Superior temporal gyrus (tissue), 1 donor: ENCODE measurements around the gene COL27A1.

Experiments
- DNase-seq: peaks from one replicate; pipeline ENCODE4 v3.0.0-alpha.2; 2016; ENCODE audit errors: extremely low spot score

COL27A1 gene

DNA sequence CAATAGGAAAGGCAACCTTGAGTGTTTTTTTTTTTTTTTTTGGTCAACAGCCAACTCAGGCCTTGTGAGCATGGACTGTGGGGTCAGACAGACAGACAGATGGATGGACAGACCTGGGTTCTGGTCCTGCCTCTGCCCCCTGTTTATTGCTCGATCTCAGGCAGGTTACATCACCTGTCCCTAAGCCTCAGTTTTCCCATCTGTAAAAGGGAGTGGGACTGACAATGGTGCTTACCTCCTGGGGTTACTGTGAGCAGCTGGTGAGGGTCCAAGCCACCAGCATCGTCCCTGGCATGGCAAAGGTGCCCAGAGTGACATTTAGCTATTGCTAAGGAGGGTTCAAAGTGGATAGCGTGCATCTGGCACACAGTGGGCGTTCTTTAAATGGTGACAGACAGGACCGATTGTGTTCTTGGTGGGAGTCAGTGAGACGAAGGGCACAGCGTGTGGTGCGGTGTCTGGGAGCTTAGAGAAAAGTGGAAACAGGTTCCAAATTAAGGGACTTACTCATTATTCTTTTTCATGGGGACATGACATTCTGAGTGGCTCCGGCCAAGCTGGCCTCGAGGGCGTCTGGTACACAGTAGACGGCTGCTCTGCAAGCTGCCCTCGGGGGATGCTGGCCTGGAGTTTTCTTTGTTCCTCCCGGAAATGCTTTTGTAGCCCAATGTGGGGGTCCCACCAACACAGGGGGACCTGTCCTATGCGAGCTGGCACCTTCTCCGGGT is 72.1 kb downstream of the COL27A1 start:
- no peak for DNase-seq

DNA sequence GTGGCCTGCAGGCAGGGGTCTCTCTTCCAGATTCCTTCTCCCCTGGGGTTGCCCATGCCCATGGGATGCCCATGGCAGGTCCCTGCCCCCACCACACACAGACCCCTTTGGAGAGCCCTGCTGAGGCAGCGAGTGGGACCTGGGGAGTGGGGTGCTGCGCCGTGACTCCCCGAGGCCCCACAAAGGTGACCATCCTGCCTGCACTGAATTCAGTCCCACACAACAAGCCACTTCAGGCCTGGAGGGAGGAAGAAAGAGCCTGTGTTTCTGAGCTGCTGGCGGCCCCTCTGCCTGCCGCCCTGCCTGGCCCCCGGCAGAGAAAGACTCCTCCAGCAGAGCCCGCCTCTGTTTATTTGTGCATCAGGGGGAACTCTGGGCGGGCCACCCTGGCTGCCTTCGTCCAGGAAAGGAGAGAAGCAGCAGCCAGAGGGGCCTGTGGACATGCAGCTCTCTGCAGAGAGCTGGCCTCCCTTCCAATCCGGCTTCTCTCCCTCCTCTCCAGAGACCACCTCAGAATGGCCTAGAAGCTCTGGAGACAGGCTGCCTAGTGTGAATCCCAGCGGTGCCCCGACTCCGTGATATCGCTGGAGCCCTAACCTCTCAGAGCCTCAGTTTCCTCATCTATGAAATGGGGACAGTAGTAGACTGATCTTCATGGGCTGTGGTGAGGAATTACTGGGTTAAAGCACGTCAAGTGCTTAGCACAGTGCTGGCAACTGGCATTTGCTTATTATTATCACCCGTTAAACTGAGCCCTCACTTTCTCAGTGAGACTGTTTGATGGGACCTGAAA is 72.9 kb downstream of the COL27A1 start:
- DNase-seq = no peak

DNA sequence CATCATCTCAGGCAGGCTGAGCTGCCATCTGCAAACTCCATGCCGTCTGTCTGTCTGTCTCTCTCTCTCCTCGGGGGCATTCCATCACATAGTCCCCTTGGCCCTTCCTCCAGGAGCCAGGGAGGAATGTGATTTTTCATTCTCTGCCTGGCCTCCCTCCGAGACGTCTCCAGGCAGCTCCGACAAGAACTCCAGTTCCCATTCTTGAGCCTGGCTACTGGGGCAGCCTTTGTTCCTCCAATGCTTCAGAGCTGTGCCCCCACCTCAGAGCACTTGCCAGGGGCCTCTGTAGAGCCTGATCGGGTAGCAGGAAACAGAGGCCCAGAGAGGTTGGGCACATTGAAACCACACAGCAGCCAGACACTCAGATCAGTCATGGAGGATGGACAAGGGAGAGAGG is 74.0 kb downstream of the COL27A1 start:
- no peak for DNase-seq

DNA sequence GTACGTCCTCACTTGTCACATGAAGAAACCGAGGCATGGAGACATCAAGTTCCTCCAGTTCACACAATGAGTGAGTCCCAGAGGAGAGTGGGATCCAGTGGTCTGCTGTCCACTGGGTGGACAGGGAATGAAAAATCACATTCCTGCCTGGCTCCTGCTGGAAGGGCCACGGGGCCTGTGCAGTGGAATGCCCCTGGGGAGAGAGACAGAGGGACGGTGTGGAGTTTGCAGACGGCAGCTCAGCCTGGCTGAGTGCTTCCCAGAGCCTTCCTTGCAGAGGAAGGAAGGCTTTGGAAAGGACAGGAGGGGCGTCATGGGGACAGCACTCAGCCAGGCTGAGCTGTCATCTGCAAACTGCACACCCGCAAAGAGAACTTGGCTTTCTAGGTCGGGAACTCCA is 74.7 kb downstream of the COL27A1 start:
- DNase-seq = no peak

DNA sequence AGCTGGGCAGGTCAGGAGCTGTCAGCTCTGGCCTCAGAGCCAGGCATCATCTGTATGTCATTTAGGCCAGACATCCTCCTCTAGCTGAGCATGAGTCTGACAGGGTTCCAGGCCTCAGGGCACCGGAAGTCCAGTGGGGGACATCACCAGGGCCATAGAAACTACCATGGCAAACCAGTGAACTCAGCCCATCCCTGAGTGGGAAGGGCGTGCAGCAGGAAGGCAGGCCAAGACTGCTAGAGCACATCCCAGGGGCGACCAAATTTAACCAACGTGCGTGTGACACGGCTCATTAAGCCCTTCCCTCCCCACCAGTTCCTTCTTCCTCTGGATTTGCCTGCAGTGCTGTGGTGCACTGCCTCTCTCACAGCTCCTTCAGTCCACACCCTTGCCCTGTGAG is 75.9 kb downstream of the COL27A1 start:
- DNase-seq = no peak

DNA sequence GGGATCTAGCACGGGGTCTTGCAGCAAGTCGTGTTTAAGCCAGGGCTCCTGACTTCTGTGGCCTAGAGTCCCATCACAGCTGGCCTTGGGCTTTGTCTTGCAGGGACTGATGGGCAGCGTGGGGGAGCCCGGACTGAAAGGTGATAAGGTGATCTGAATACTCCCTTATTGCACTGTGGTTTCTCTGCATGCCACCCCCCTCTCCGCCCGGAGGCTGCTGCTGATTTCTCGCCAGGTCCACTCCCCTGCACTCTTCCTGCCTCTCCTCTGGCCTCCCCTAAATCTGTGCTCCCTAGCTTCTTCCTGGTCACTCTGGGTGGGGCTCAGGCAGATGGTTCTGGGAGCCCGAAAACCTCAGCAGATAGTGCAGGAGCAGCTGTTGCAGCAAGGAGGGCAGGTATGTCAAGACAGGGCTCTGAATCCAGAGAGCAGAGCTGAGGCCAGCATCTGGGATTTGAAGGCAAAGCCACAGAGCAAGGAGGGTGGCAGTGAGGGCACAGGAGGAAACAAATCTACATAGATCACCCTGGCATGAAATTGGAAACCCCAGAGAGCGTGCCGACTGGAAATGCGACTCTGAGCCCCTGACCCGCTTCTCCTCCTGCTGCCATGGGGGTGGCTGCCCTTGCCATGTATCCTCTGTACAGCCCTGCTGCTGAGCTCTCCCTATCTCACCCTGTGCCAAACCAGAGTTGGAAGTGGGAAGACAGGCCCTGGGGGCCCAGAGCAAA is 76.5 kb downstream of the COL27A1 start:
- no peak for DNase-seq

DNA sequence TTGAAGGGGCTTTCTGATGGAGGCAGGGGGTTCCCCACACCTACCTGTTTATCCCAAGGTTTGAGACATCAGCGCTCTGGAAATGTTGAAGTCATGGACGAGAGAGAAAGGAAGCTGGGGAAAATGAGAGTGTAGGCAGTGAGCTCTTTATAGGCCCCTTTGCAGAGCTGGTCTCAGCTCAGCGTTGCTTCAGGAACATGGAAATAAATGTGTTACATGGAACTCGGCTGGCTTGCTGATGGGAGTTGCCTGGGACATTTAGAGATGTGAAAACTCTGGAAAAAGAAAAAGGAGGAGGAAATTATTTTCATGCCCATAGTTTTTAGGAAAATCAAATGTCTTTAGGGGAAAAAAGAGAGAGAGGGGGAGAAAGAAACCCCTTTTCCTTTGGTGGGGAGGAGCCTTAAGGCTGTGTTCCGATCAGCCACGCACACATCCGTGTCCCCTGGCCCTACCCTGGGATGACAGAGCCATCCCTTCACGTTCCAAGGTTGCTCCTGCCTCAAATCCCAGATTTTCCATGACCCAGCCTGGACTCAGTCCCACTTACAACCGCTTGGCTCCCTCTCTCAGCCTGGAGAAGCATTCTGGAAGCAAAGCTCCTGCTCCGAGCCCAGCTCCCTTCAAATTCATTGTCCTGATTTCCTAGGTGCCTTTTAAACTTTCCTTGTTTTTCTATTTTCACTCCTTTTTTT is 78.3 kb downstream of the COL27A1 start:
- no peak for DNase-seq

DNA sequence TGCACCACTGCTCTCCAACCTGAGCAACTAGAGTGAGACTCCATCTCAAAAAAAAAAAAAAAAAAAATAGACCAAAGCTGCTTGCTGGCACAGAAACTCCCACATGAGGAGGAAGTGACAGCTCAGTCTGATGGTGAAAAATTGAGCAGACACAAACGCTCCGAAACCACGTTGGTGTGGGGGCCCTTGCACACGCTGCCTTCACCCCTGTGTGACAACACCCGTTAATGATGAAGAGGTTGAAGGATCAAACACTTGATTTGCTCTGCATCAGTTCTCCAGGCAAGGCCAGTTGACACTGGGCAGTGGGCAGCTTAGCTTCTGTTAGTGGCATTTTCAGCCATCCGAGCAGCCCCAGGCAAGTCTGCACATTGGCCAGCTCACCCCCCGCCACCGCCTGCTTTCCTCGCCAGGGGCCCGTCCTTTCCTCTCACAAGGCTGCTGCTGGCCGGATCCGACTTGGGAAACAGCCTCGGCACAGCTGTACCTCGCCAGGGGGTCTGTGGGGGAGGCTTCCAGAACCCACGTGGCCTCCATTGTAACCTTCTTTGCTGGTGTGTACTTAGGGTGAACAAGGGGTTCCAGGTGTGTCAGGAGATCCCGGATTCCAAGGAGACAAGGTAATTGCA is 79.8 kb downstream of the COL27A1 start:
- DNase-seq = no peak

DNA sequence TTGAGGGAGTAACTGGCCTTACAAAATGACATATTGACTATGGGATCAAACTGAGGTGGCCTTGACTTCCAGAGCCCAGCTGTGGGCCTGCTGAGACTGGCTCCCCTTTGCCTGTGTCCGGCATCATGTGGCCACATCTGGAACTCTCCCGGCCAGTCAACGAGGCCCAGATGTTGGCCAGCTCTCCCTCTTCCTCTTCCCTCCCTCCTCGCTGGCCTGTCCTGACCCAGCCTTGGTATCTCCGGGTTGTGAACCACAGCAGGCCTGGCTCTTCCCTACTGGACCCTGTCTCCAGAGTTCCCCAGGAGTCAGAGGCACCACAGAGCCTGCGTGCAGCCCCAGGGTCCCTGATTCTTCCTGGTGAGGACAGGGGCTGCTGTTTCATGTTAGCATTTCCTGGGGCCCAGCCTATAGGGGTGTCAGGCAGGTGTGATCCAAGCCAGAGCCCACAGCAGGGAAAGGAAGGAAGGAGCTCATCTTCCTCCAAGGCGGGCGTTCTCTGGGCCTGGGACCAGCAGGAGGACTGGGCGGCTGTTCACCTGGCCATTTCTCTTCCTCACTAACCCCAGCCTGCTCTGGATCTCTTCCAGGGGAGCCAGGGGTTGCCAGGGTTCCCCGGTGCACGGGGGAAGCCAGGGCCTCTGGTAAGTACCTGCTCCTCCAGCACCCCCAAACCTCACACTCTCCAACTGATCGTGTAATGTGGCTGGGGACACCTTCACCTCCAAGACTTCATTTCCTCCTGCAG is 81.2 kb downstream of the COL27A1 start:
- no peak for DNase-seq

DNA sequence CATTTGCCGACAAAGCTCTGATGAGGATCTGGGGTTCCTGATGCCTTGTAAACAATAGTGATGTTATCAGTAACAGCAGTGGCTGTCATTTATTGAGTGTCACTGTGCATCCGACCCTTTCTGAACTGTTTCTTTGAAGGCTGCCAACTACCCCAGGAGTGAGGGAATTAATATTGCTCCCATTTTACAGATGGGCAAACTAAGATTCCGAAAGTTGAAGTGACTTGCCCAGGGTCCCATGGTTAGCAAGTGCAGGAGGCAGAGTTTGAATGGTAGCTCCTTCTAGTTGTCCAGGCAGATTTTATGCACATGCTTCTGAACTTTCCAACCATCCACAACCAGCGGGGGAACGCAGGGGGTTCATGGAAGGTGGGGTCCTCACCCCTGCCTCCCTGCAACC is 81.9 kb downstream of the COL27A1 start:
- no peak for DNase-seq

DNA sequence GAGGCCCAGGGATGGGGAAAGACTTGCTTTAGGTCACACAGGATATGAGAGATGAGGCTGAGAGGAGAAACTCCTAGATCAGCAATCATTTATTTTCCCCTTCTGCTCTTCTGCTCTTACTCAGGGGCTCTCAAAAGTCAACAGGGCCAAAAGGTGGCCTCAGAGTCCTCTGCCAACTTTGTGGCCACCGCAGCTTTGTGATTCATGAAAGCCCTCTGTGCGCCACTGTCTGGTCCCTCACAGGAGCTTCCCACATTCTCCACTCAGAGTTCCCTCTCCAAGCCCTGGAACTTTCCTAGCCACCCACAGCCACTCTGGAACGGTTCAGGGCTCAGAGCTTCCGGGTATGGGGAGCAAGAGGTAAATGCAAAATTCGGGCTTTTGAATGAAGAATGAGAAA is 82.4 kb downstream of the COL27A1 start:
- no peak for DNase-seq

DNA sequence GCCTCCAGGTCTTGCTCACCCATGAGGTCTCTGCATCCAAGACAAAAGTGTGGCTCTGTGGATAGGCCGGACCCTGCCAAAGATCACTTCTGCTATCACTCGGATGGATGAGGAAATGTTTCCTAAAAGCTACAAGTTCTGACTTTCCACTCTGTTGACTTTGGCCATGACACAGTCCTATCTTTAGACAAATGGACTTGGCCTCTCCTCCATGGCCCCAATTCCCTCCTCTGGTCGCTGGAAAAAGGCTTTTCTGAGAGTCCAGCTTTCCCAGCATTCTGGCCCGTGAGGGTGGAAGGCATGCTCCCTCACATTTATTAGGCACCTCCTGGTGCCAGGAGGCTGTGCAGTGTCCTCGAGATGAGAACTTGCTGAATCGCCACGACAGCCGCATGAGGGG is 83.1 kb downstream of the COL27A1 start:
- DNase-seq = no peak

DNA sequence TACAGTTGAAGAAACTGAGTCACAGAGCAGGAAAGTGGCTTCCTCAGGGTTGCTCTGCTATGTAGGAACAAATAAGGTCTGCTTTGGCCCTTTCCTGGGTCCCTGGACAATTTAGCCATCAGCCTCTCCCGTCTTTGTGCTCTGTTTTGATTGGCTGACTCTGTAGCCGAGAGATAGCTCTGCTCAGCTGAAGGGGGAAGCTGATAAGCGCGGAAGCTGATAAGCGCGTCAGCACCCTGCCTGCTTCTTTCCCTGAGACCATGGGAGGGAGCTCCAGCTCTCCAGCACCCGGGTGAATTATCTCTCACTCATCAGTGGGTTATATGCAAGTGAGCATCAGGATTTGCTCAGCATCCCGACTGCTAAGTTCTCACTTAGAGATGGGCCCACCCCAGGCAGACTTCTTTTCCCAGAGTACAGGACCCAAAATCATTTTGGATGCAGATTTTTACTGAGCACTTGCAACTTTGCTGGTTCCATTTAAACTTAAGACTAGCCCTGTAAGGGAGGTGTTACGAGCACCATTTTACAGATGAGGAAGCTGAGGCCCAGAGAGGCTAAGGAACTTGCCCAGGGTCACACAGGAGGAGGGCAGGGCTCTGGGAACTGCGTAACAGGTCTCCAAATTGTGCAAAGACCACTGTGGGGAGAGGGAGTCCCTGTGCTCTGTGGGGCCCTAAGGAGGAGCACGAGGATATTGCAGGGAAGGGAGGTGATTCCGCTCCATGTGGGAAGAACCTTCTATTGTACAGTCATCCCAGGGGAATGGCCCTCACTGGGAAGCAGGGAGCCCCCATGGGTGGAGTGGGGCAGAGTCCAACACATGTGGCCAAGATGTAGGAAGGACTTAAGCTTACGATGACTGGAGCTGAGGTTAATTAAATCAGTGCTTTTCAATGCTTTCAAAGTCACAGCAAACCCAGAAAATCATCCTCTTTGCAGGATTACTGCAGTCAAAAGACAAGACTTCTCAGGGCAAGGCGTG is 83.8 kb downstream of the COL27A1 start:
- peak; percentile 56 for DNase-seq

DNA sequence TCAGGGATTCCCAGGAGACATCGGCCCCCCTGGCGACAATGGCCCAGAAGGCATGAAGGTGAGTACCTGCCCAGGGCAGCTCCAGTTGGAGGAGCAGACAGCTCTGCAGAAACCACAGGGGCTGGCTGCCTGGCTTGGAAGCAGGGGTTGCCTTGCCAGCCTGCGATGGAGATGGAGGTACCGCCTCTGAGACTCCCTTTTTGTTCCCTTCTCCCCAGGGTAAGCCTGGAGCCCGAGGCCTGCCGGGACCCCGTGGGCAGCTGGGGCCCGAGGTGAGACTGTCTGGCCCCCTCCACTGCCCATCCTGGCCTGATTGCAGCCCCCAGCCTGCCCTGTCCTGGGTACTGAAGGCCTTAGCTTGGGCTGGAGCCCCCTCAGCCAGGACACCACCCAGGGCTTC is 84.9 kb downstream of the COL27A1 start:
- no peak for DNase-seq

DNA sequence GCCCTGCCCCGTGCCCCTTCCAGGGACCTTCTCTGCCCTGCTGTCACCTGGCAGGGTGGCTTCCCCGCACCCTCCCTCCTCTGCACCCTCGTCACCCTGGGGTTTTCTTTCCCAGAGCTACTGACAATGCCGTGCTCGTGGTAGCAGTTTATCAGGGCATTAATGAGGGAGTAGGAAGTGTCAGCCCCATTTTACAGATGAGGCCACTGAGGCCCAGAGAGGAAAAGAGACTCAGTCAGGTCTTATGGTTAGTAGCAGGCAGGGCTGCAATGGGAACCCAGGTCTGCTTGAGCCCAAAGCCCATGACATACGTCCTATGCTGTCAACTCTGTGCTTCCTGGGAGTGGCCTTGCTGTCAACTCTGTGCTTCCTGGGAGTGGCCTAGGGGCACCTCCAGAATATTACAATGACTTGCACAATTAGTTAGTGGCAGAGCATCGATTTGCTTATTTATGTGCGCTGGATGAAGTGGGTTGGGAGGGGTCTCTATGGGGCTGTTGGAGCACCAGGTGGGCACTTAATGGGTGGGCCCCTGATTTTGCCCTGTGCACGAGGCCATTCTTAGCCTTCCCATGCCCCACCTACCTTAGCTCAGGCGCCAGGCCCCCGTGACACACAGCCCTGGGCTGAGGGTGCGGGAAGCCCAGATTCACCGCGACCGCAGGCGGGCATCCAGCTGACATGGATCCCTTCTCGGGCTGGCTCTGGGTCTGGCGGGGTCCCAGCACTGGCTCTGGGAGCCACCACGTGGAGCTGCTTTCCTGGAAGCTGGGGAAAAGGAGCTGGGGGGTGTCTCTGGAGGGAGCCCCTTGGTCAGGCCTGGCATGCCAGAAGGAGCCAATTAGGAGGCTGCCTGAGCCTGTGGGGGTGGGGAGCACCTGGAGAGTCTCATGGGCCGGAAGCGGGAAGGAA is 85.6 kb downstream of the COL27A1 start:
- no peak for DNase-seq

DNA sequence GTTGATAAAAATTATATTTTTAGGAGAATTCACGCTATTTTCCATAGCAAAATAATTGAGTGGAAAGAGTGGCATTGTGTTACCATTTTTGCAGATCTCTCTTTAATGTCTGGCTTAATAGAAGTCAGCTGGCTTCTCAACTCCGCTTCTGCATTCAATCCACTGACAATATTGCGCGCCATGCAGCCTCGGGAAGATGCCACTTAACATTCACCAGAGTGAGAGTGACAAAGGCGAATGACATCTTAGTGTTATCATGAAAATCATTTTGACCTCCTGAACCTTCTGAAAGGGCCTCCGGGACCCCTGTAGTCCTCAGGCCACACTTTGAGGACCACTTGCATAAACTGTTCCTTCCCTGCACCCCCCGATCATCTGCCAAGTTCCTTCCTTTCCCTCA is 87.5 kb downstream of the COL27A1 start:
- DNase-seq = no peak

DNA sequence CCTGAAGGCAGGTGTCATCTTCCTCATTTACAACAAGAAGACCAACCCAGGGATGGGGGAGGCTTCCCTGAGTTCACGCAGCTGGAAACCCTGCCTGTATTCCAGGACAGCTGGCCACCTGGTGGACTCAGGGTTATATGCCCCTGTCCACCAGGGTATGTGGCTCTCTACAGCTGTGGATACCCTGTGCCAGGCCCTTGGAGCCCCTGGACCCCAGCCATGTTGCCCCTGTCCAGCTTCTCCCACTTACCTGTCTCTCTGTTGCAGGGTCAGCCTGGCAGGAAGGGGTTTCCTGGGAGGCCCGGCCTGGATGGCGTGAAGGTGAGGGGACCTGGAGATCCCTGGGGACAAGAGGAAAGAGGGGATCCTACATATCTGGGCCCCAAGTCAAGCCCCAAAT is 87.9 kb downstream of the COL27A1 start:
- no peak for DNase-seq

DNA sequence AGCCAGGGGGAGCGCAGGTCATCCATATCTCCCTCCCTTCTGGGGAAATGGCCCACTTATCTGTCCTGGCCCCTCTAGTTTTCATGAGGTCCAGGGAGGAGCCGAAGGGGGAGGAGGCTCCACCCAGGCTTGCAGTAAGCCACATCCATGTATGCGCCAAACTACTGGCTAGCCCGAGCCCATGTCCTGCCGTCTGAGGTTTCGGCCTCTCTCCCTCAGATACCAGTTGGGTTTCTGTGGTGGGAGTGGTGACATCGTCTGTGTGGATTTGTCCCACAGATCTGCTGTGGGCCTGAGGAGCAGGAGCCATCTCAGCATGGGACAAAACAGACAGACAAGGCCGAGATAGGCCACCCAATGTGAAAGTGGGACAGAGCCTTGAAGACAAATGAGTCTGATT is 89.2 kb downstream of the COL27A1 start:
- DNase-seq = no peak

DNA sequence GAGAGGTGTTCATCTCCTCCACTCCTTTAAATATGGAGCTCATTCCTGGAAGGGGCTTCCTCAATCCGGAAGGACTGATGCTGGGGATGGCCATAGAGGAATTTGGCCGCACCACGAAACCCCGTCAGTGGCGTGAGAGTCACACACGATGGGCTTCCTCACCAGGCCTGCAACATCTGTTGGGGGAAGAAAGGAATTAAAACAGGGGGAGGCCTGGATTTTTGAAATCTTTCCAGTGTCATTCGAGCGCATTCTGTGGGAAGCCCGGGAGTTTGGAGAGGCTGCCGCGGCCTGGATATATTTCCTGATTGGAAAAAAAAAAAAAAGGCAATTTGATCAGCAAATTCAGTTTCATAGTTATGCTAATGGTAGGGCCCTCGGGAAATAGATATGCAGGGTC is 91.2 kb downstream of the COL27A1 start:
- DNase-seq = no peak
